Measurements from ENCODE around the gene MYO6.

The MYO6 gene

GRCh38 chr6:75849329-75850025 lies 100.4 kb downstream of the MYO6 start:
- no peak for DNase-seq (ENCODE audit: extremely low read depth, low read depth)

GRCh38 chr6:75850026-75850833 lies 101.2 kb downstream of the MYO6 start:
- H3K4me3 ChIP-seq (replicated peaks; ENCODE audit: low read depth, low read length), result no peak overlapping the region
- no peak for TF ChIP-seq CTCF (IDR thresholded peaks at IDR 0.05; ENCODE audit: low read depth, low read length, missing control alignments)
- DNase-seq (ENCODE audit: extremely low read depth, low read depth), result no peak

More at GRCh38 chr6:75849329-75850025, 100.4 kb downstream of the MYO6 start:
- no peak overlapping the region for H3K4me3 ChIP-seq (replicated peaks; ENCODE audit: low read depth, low read length)
- no peak for TF ChIP-seq CTCF (IDR thresholded peaks at IDR 0.05; ENCODE audit: low read depth, low read length, missing control alignments)

- DNase-seq (ENCODE audit: extremely low read depth, low read depth), result no peak
- no peak overlapping the region for H3K4me3 ChIP-seq (replicated peaks; ENCODE audit: low read depth, low read length)
- no peak for TF ChIP-seq CTCF (IDR thresholded peaks at IDR 0.05; ENCODE audit: low read depth, low read length, missing control alignments)
Observed at GRCh38 chr6:75852721-75853120, 103.7 kb downstream of the MYO6 start.

GRCh38 chr6:75853806-75854205 lies 104.8 kb downstream of the MYO6 start:
- TF ChIP-seq CTCF (IDR thresholded peaks at IDR 0.05; ENCODE audit: low read depth, low read length, missing control alignments), result no peak
- H3K4me3 ChIP-seq (replicated peaks; ENCODE audit: low read depth, low read length), result no peak overlapping the region
- no peak for DNase-seq (ENCODE audit: extremely low read depth, low read depth)

GRCh38 chr6:75855052-75855451 lies 106.0 kb downstream of the MYO6 start:
- DNase-seq (ENCODE audit: extremely low read depth, low read depth), result peak; percentile 48
- no peak overlapping the region for H3K4me3 ChIP-seq (replicated peaks; ENCODE audit: low read depth, low read length)
- TF ChIP-seq CTCF (IDR thresholded peaks at IDR 0.05; ENCODE audit: low read depth, low read length, missing control alignments), result peak; percentile 52

GRCh38 chr6:75856902-75857301 lies 107.9 kb downstream of the MYO6 start:
- no peak for DNase-seq (ENCODE audit: extremely low read depth, low read depth)
- no peak overlapping the region for H3K4me3 ChIP-seq (replicated peaks; ENCODE audit: low read depth, low read length)
- TF ChIP-seq CTCF (IDR thresholded peaks at IDR 0.05; ENCODE audit: low read depth, low read length, missing control alignments), result no peak

Measured in HFF-Myc (cell line).